CD14-positive monocyte (primary cell): Measurements from ENCODE around the gene UBL3. TPM values are rescaled to one million over a fixed set of nuclear protein-coding genes. Genes with fewer than 3 reads are reported as not detected.

Source experiments
- DNase-seq, 3 donors: peaks; one replicate each; pipeline ENCODE4 v3.0.0-alpha.2; 2011 to 2022
- H2AFZ ChIP-seq: 2 replicates; pipeline ENCODE4 v1.6.0; 2012; ENCODE audit warnings: mild to moderate bottlenecking, low read depth, low read length, inconsistent platforms; ENCODE audit not compliant: insufficient read depth, poor library complexity, severe bottlenecking
- H3K27ac ChIP-seq, 2 donors: 1 replicate in 1 of 2; 2 replicates in 1 of 2; pipeline ENCODE4 v1.5.1; 2012 to 2013; ENCODE audit warnings: low read length in 2 of 2, control low read depth in 1 of 2, inconsistent platforms in 1 of 2, low read depth in 1 of 2, mild to moderate bottlenecking in 1 of 2
- H3K27me3 ChIP-seq, 2 donors: one replicate each; pipeline versions ENCODE4 v1.6.0 to v1.6.1; 2011 to 2013; ENCODE audit warnings: low read length in 2 of 2; ENCODE audit not compliant: control insufficient read depth in 2 of 2, insufficient read depth in 2 of 2
- H3K36me3 ChIP-seq, 2 donors: replicated peaks in 1 of 2; 1 replicate in 1 of 2; 2 replicates in 1 of 2; pipeline versions ENCODE4 v1.5.1 to v1.6.1; 2012 to 2013; ENCODE audit warnings: low read length in 2 of 2, control low read depth in 1 of 2, inconsistent platforms in 1 of 2, mild to moderate bottlenecking in 1 of 2; ENCODE audit not compliant: insufficient read depth in 2 of 2, control insufficient read depth in 1 of 2
- H3K4me1 ChIP-seq, 2 donors: 1 replicate in 1 of 2; 2 replicates in 1 of 2; pipeline versions ENCODE4 v1.5.1 to v1.6.1; 2012 to 2013; ENCODE audit warnings: low read length in 2 of 2, control low read depth in 1 of 2, inconsistent platforms in 1 of 2, mild to moderate bottlenecking in 1 of 2, moderate library complexity in 1 of 2; ENCODE audit not compliant: insufficient read depth in 2 of 2, control insufficient read depth in 1 of 2
- H3K4me2 ChIP-seq: replicated peaks from 2 replicates; pipeline ENCODE3; 2012; ENCODE audit warnings: low read length, moderate library complexity, mild to moderate bottlenecking; ENCODE audit not compliant: poor library complexity, severe bottlenecking; ENCODE audit errors: extremely low read depth
- H3K4me3 ChIP-seq, 3 experiments: fragments of 200-600 bp in 1 of 3; sonication (generic) in 1 of 3; replicated peaks in 1 of 3; 1 replicate in 2 of 3; 2 replicates in 1 of 3; pipeline ENCODE4 v1.5.1; 2011 to 2013; ENCODE audit warnings: low read length in 3 of 3, mild to moderate bottlenecking in 3 of 3, control low read depth in 2 of 3, low read depth in 2 of 3, inconsistent platforms in 1 of 3, moderate library complexity in 1 of 3
- H3K79me2 ChIP-seq: 2 replicates; pipeline ENCODE4 v1.6.0; 2012; ENCODE audit warnings: mild to moderate bottlenecking, control low read depth, inconsistent platforms, low read length, moderate library complexity; ENCODE audit not compliant: insufficient read depth
- H3K9ac ChIP-seq: 2 replicates; pipeline ENCODE4 v1.6.0; 2017; ENCODE audit warnings: low read length, mild to moderate bottlenecking; ENCODE audit not compliant: insufficient read depth, poor library complexity, severe bottlenecking
- H3K9me3 ChIP-seq, 2 donors: replicated peaks in 1 of 2; 1 replicate in 1 of 2; 2 replicates in 1 of 2; pipeline versions ENCODE4 v1.5.1 to v1.6.1; 2012 to 2013; ENCODE audit warnings: low read length in 2 of 2, control low read depth in 1 of 2; ENCODE audit not compliant: control insufficient read depth in 1 of 2, insufficient read depth in 1 of 2
- H4K20me1 ChIP-seq: 2 replicates; pipeline ENCODE4 v1.6.0; 2012; ENCODE audit warnings: mild to moderate bottlenecking, low read length, control low read depth, moderate library complexity; ENCODE audit not compliant: insufficient read depth
- H3K27ac Mint-ChIP-seq, 7 donors: one replicate each; pipeline ENCODE4 v1.8.0; 2020; ENCODE audit warnings: mild to moderate bottlenecking in 7 of 7, mixed read lengths in 7 of 7, moderate library complexity in 6 of 7, inconsistent platforms in 2 of 7
- H3K27me3 Mint-ChIP-seq, 3 donors: one replicate each; pipeline ENCODE4 v1.8.0; 2021 to 2022; ENCODE audit warnings: low read depth in 3 of 3, mild to moderate bottlenecking in 3 of 3, mixed read lengths in 3 of 3, moderate library complexity in 3 of 3, inconsistent platforms in 1 of 3
- H3K36me3 Mint-ChIP-seq, 2 donors: one replicate each; pipeline ENCODE4 v1.8.0; 2020; ENCODE audit warnings: mixed read lengths in 2 of 2, inconsistent platforms in 1 of 2, mild to moderate bottlenecking in 1 of 2
- H3K4me1 Mint-ChIP-seq: one replicate; pipeline ENCODE4 v1.8.0; 2020; ENCODE audit warnings: mild to moderate bottlenecking, mixed read lengths
- H3K4me3 Mint-ChIP-seq, 2 donors: one replicate each; pipeline ENCODE4 v1.8.0; 2020; ENCODE audit warnings: mild to moderate bottlenecking in 2 of 2, mixed read lengths in 2 of 2, moderate library complexity in 1 of 2
- H3K9me3 Mint-ChIP-seq, 7 donors: one replicate each; pipeline ENCODE4 v1.8.0; 2020 to 2022; ENCODE audit warnings: mixed read lengths in 7 of 7, mild to moderate bottlenecking in 6 of 7, moderate library complexity in 6 of 7, inconsistent platforms in 2 of 7
- CTCF ChIP-seq: fragments of 200-600 bp; IDR thresholded peaks from one replicate; pipeline ENCODE4 v1.8.0; 2022; ENCODE audit warnings: antibody characterized with exemption, mild to moderate bottlenecking
- WGBS: methylation state at CpG from one replicate; pipeline ENCODE4 v1.1.5; 2013; ENCODE audit warnings: missing lambda C conversion rate; ENCODE audit not compliant: insufficient coverage; 5-methylcytosine and 5-hydroxymethylcytosine counted together
- intact Hi-C, 2 donors: fragments of 100-400 bp; cut with micrococcal nuclease; formaldehyde crosslinking; loops; one replicate each; pipeline versions ENCODE4 v1.15.0 to v1.15.1; 2023
- polyA plus RNA-seq, 3 donors: library from polyadenylated mRNA; depleted of rRNA in 1 of 3; unstranded in 2 of 3; stranded (reverse) in 1 of 3; fragments of 300-500 nt in 2 of 3; fragments of >200 nt in 1 of 3; fragmentation: Illumina TruSeq in 2 of 3; gene quantifications; 1 replicate in 2 of 3; 2 replicates in 1 of 3; pipeline ENCODE4 v1.2.3, GENCODE V29; 2012 to 2021

UBL3 gene
- polyA plus RNA-seq, 3 donors, result 13.0 to 32.3 (median 28.2) TPM

GRCh38 chr13:29886446-29886845 is 36.0 kb upstream of the UBL3 start:
- no peak for DNase-seq
- Histone ChIP-seq H3K27ac (no peak overlapping the region), H3K9me3 (no peaks in the 10 kb centered on the region), H3K27me3 (no peaks in the 10 kb centered on the region), H3K4me3 (no peak overlapping the region), H2AFZ (no peak overlapping the region), H3K36me3 (no peaks in the 10 kb centered on the region), H3K4me2 (no peak overlapping the region), H3K79me2 (no peaks in the 10 kb centered on the region), H3K9ac (no peak overlapping the region), H4K20me1 (no peaks in the 10 kb centered on the region), H3K4me1 (no peaks in the 10 kb centered on the region)
- WGBS, result 95% methylated on average over 4 of the region's 8 CpGs
- H3K4me1 Mint-ChIP-seq, result peaks cover 4% of the 10 kb centered on the region
- H3K27ac Mint-ChIP-seq, result no peak overlapping the region
- no peaks in the 10 kb centered on the region for H3K9me3 Mint-ChIP-seq
- no peak overlapping the region for H3K4me3 Mint-ChIP-seq
- H3K27me3 Mint-ChIP-seq, result peaks cover 0 to 4% (median 2%) of the 10 kb centered on the region in 3 donors
- intact Hi-C loops, result no loop called here
- TF ChIP-seq CTCF, result no peak
- no peaks in the 10 kb centered on the region for H3K36me3 Mint-ChIP-seq

- no CpG with 5 or more reads among the region's 1 CpG for WGBS
- H3K4me3 ChIP-seq, result no peak overlapping the region
- Mint-ChIP-seq H3K4me3 (no peak overlapping the region), H3K4me1 (peaks cover 4% of the 10 kb centered on the region), H3K27me3 (peaks cover 0 to 4% (median 2%) of the 10 kb centered on the region in 3 donors), H3K36me3 (no peaks in the 10 kb centered on the region), H3K27ac (peak overlapping the region in 1 of 7 donors; percentile 6), H3K9me3 (no peaks in the 10 kb centered on the region)
- no peaks in the 10 kb centered on the region for H3K27me3 ChIP-seq
- DNase-seq, result no peak
- no peaks in the 10 kb centered on the region for H4K20me1 ChIP-seq
- intact Hi-C loops, result no loop called here
- no peak overlapping the region for H3K4me2 ChIP-seq
- no peak overlapping the region for H3K9ac ChIP-seq
- no peak for TF ChIP-seq CTCF
- H3K36me3 ChIP-seq, result no peaks in the 10 kb centered on the region
- no peak overlapping the region for H2AFZ ChIP-seq
- no peaks in the 10 kb centered on the region for H3K79me2 ChIP-seq
- no peak overlapping the region for H3K27ac ChIP-seq
- H3K9me3 ChIP-seq, result no peaks in the 10 kb centered on the region
- H3K4me1 ChIP-seq, result no peaks in the 10 kb centered on the region
These were observed 35.6 kb upstream of the UBL3 start for GRCh38 chr13:29885989-29886388.
